HS-5 (cell line): ENCODE results near the gene OLFML1.
"Not testable (repeated sequence)": the region's sequence is repeated elsewhere in the genome, so short reads cannot be mapped to it uniquely, and the experiment has no call there.

Source experiments
- DNase-seq: peaks from one replicate; pipeline ENCODE4 v3.0.0-alpha.2; 2012; ENCODE audit warnings: low read depth

OLFML1 gene

GRCh38 chr11:7512525-7513233, 27.4 kb downstream of the OLFML1 start:
- DNase-seq, result no peak

GRCh38 chr11:7513234-7514098, 28.2 kb downstream of the OLFML1 start, which contains the start of gene PPFIBP2:
Gene PPFIBP2, plus strand, starts transcription at chr11:7513999. Its CDS starts 35,477 bp downstream, at chr11:7549476.
- DNase-seq, result peak; percentile 42

- DNase-seq, result no peak
Measured at GRCh38 chr11:7514099-7514591, 28.8 kb downstream of the OLFML1 start.

GRCh38 chr11:7515447-7515886, 30.2 kb downstream of the OLFML1 start:
- no peak for DNase-seq

- DNase-seq, result no peak
Measured at GRCh38 chr11:7516475-7516874, 31.2 kb downstream of the OLFML1 start.

- DNase-seq, result not testable (repeated sequence)
Measured at GRCh38 chr11:7517743-7518142, 32.4 kb downstream of the OLFML1 start.

- DNase-seq, result no peak
Measured at GRCh38 chr11:7518811-7519562, 33.7 kb downstream of the OLFML1 start.

GRCh38 chr11:7520011-7520942, 35.0 kb downstream of the OLFML1 start:
- no peak for DNase-seq

GRCh38 chr11:7520981-7521487, 35.7 kb downstream of the OLFML1 start:
- DNase-seq, result no peak

- DNase-seq, result no peak
Measured at GRCh38 chr11:7522121-7522520, 36.8 kb downstream of the OLFML1 start.

- no peak for DNase-seq
Measured at GRCh38 chr11:7522546-7522945, 37.2 kb downstream of the OLFML1 start.

GRCh38 chr11:7523416-7524210, 38.3 kb downstream of the OLFML1 start:
- no peak for DNase-seq

GRCh38 chr11:7524462-7525235, 39.3 kb downstream of the OLFML1 start:
- DNase-seq, result no peak

- DNase-seq, result no peak
Measured at GRCh38 chr11:7525424-7525823, 40.1 kb downstream of the OLFML1 start.

GRCh38 chr11:7527029-7527428, 41.7 kb downstream of the OLFML1 start:
- DNase-seq, result no peak

GRCh38 chr11:7528514-7529049, 43.3 kb downstream of the OLFML1 start:
- no peak for DNase-seq

- DNase-seq, result no peak
Measured at GRCh38 chr11:7530013-7530640, 44.8 kb downstream of the OLFML1 start.

- DNase-seq, result no peak
Measured at GRCh38 chr11:7531011-7531410, 45.7 kb downstream of the OLFML1 start.
